AML-193 (cell line): ENCODE data around the gene PLPP2.
A peak's percentile ranks its signal among the peaks of the same experiment; 100 is the strongest.

ENCODE experiments used
- DNase-seq, 2 experiments: peaks; one replicate each; lab custom pipeline; 2025; lab: John Stamatoyannopoulos, UW

Gene PLPP2

GRCh38 chr19:291006-291521 is at the start of gene PLPP2:
Gene PLPP2, minus strand, starts transcription at chr19:291403. Its CDS starts 67 bp downstream, at chr19:291336.
- no peak for DNase-seq

DNA sequence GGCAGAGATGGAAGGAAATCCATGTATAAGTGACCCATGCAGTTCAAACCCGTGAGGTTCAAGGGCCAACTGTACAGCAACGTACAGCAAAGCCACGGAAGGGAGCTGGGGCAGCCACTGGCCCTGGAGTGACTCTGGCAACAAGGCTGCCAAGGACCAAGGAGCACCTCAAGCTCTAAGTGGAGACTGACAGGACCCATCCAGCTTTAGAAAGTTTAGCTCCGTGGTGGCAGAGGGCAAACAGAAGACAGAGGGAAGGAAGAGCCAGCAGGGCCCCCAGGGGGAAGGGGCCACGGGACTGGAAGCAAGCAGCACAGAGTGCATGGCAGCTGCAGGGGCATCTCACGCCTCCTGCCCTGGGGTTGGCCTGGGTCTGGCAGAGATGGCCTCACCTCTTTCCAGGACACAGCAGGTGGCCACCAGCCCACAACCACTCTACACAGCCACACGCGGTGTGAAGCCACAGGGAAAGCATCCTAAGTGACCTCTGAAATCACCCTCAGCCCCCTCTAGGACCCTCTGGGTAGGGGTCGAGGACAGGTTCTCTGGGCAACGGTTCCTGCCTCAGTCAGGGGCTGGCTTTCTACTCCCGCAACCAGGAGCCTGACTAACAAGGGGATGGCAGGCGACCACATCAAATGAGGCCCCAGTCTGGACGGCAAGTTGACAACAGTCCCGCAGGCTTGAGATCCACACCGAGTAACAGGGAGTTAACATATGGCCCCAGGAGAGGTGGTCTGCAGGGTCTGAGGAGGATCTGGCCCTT is 49.6 kb upstream of the PLPP2 start:
- DNase-seq = no peak

DNA sequence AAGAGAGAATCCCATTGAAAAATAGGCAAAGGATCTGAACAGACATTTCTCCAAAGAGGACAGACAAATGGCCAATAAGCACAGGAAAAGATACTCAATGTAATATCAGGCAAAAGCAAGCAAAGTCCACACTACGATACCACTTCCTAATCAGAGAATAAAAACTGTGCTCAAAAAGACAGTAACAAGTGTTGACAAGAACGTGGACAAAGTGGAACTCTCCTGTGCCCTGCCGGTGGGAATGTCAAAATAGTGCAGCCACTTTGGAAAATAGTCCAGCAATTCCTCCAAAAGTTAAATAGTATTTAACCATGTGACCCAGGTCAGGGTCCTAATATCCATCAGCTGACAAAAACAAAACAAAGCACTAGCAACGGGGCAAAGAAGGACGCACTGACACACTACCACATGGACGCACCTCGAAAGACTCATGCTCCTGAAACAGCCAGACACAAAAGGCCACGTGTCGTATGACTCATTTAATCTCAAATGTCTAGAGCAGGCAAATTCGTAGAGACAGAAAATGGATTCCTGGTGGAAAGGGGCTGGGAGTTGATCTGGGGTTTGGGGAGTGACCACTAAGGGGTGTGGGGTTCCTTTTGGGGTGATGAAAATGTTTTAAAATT is 48.2 kb upstream of the PLPP2 start:
- no peak for DNase-seq

- peak; percentile 67 to 75 for DNase-seq
Observed at GRCh38 chr19:338421-338820, 47.2 kb upstream of the PLPP2 start.

GRCh38 chr19:336067-336614 is 44.9 kb upstream of the PLPP2 start:
- no peak for DNase-seq

DNA sequence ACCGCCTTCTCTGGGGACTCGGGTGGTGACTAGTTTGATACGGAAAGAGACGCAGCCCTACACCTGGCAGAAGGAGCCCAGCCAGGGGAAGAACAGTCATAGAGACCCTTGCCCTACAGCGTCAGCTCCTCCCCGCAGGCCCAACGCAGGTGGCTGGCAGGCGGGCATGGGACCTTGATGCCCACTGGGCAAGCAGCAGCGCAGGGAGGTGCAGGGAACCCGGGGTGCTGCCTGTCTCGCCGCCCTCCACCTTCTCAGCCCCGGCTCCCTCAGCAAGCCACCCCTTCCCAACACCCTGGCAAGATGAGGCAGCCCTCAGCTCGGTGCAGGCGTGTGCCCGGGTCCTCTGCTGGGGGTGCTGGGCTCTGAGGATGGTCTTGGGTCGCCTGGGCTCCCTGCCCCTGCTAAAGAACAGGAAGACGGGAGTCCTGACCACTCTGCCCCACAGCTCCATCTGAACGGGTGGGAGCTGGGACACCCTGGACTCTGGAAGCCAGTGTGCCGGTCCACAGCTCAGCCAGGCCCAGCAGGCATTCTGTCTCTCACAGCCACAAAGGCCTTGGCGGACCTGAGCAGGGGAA is 44.4 kb upstream of the PLPP2 start:
- no peak for DNase-seq

- DNase-seq = no peak
Observed at GRCh38 chr19:335072-335471, 43.9 kb upstream of the PLPP2 start.

DNA sequence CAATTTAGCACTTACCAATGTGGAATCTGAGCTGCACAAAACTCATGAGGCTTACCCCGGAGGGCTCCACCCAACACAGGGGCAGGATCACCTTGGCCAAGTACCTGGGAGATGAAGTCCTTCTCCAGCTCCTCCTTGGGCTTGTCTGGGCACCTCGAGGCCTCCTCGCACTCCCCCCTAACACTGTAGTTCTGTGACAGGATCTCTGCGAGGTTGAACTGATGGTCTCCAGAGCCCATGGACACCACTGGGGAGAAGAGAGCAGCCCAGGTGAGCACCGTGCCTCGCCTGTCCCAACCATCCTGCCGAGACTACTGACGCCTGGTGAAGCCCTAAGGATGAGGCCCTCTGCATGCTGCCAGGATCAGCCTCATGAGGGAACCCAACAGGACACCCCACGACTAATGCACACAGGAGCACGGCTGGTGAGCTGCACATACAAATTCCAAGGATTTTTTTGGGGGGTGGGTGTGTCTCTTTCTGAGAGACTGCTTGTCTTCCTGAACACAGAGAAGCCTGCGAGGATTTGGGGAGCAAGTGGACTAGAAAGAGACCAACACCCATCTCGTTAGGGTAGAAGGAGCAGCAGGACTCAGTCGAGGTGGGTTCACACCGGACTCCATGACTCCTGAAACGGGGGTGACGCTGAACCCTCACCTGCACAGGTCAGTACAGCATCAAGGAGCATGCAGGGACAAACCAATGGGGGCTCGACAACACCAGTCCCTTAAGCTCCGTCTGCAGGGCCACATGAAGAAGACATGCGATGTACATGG is 43.3 kb upstream of the PLPP2 start:
- DNase-seq = no peak

- no peak for DNase-seq
Observed at GRCh38 chr19:330503-330902, 39.3 kb upstream of the PLPP2 start.

GRCh38 chr19:329876-330275 is 38.7 kb upstream of the PLPP2 start:
- no peak for DNase-seq

GRCh38 chr19:328025-328505 is 36.9 kb upstream of the PLPP2 start:
- DNase-seq = no peak

- no peak for DNase-seq
Observed at GRCh38 chr19:327291-328024, 36.3 kb upstream of the PLPP2 start.

DNA sequence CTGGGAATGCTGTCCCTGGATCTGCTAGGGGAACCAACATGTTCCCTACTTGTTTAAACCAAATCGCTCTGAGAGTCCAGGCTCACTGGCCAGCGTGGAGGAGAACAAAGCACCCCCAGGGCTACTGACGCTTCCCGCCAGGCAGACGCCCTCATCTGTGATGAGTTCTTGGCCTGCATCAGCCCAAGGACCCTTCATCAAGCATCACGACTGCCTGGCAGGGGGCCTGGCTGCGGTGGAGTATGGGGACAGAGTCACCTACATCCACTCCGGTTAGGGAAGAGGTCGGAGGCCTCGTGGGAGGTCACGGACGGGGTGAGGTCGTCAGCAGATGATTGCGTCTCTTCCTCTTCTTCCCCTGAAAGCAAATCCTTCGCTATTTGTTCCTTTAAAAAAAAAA is 35.7 kb upstream of the PLPP2 start:
- no peak for DNase-seq

DNA sequence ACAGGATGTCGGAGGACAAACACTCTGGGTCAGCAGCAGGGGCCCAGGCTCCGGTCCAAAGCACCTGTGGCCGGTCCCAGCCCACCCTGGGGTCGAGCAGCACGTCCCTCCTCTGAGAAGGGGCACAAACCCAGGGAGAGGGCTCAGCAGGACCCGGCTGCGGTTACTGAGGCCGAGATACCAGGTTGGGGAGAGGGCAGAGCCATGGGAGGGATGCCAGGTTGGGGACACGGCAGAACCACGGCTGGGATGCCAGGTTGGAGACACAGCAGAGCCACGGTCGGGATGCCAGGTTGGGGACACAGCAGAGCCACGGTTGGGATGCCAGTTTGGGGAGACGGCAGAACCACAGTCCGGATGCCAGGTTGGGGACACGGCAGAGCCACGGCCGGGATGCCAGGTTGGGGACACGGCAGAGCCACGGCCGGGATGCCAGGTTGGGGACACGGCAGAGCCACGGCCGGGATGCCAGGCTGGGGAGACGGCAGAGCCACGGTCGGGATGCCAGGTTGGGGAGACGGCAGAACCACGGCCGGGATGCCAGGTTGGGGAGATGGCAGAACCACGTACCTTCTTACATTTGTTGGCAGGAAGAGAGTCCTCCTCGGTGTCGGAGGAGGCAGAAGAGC is 34.8 kb upstream of the PLPP2 start:
- DNase-seq = no peak

DNA sequence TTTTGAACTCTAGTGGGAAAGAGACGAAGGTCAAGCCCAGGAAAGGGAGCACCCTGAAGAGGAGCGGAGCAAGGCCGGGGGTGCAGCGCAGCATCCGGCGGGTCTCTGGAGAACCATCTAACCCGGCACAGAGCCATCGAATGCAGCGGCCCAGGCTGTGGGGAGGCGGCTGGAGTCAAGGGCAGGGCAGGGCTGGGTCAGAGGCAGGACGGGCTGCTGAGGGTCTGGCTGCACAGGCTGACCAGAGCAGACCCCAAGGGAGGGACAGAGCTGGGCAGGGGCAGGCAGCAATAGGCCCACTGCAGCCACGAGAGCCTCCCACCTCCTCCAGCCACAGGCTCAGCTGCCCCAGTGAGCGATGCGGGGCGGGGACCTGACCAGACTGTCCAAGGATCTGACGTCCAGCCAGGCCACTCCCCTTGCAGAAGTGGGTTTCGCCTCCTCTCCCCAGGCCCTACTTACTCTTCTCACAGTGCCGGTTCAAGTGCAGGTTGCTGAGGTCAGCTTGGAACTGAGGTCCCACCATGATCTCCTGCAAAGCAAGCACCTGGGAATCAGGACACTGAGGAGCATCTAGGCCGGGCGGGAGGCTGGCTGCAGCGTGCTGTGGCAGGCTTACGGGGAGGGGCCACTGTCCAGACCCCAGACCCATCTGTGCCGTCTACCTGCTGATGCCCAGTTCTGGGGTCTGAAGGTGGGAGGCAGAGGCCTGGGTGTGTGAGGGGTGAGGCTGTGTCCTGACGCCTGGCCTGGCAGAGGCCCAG is 34.2 kb upstream of the PLPP2 start:
- DNase-seq = no peak

- no peak for DNase-seq
Observed at GRCh38 chr19:324716-325115, 33.5 kb upstream of the PLPP2 start.

DNA sequence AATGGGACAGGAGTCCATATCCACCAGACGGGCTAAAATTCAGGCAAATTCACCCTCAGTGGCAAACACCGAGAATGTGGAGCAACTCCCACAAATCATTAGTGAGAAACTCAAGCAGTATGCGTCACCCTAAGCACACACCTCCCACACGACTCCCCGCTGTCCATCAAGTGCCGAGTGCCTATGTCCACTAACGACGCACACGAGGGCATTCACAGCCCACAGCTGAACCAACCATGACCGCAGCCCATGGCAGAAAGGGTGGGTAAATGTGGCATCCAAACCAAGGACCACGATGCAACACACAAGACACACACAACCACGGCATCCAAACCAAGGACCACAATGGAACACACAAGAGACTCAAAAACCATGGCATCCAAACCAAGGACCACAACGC is 31.4 kb upstream of the PLPP2 start:
- DNase-seq = no peak

GRCh38 chr19:318509-318774 is 27.2 kb upstream of the PLPP2 start:
- DNase-seq = no peak

- DNase-seq = no peak
Observed at GRCh38 chr19:317710-318508, 26.7 kb upstream of the PLPP2 start.
